ENCODE results near the gene C1orf226. TPM values are rescaled to one million over a fixed set of nuclear protein-coding genes. Genes with fewer than 3 reads are reported as not detected.

Gene C1orf226
- total and polyA plus RNA-seq, 2 experiments from 2014 or later: 2.7 to 12.5 TPM

GRCh38 chr1:162398999-162399580, 17.6 kb downstream of the C1orf226 start:
- DNase-seq (ENCODE audit: low spot score) (peak; percentile 51), ATAC-seq (peak; percentile 78)
- H3K36me3 ChIP-seq (ENCODE audit: insufficient read depth): no peaks in the 10 kb centered on the region
- peak overlapping the region; percentile 10; the same call in 1 of the 2 replicates for H3K4me3 ChIP-seq
- peak overlapping the region; percentile 60 for H3K4me2 ChIP-seq
- Mint-ChIP-seq H3K36me3 (ENCODE audit: low read depth) (no peaks in the 10 kb centered on the region), H3K4me3 (peak overlapping the region; percentile 8; the same call in 1 of the 3 replicates), H3K27me3 (ENCODE audit: insufficient read depth, low read depth, poor library complexity) (peaks cover 2% of the 10 kb centered on the region), H3K4me1 (peaks cover 26% of the 10 kb centered on the region), H3K27ac (0 out of 2 replicates have a peak overlapping the region, but pooled peaks have one; percentile 61), H3K9me3 (no peaks in the 10 kb centered on the region)
- TF ChIP-seq CTCF (conservative IDR thresholded peaks at IDR 0.05; ENCODE audit: low read depth in 2 of 2) (no peak), ETS1 (IDR thresholded peaks at IDR 0.05) (no peak), ZNF114 (CRISPR knock-in tag; IDR thresholded peaks at IDR 0.05) (no peak), EZH2phosphoT487 (IDR thresholded peaks at IDR 0.05; ENCODE audit: unreplicated experiment) (no peak), CREB1 (CRISPR knock-in tag; IDR thresholded peaks at IDR 0.05; ENCODE audit: low read depth) (no peak), JUNB (IDR thresholded peaks at IDR 0.05; ENCODE audit: unreplicated experiment) (no peak), NANOG (IDR thresholded peaks at IDR 0.05; ENCODE audit: borderline replicate concordance) (no peak), REST (IDR thresholded peaks at IDR 0.05; ENCODE audit: unreplicated experiment) (no peak)
- H3K27ac ChIP-seq (ENCODE audit: low read depth): no peak overlapping the region
- peaks cover 24% of the 10 kb centered on the region for H3K4me1 ChIP-seq (ENCODE audit: insufficient read depth)
- no peaks in the 10 kb centered on the region for H3K27me3 ChIP-seq (ENCODE audit: insufficient read depth)
- H4K20me1 ChIP-seq (replicated peaks; ENCODE audit: insufficient read depth): no peaks in the 10 kb centered on the region
- H3K9me2 ChIP-seq (ENCODE audit: insufficient read depth): no peaks in the 10 kb centered on the region
- H3K79me2 ChIP-seq (replicated peaks; ENCODE audit: insufficient read depth): no peaks in the 10 kb centered on the region
- peak overlapping the region; percentile 39 for H2AFZ ChIP-seq
- no peaks in the 10 kb centered on the region for H3F3A ChIP-seq (replicated peaks; ENCODE audit: low read depth)
